Stomach (tissue), 4 donors: Measurements from ENCODE around the gene DNLZ.

Experiments used
- EP300 ChIP-seq: sonication (generic); formaldehyde crosslinking; IDR thresholded peaks from one replicate; pipeline ENCODE4 v1.6.1; 2017; ENCODE audit warnings: antibody characterized with exemption
- POLR2A ChIP-seq, 4 donors: fragments of 450-650 bp; IDR thresholded peaks; one replicate each; pipeline ENCODE4 v1.6.1; 2016; ENCODE audit warnings: antibody characterized with exemption in 4 of 4, control low read depth in 2 of 4, mild to moderate bottlenecking in 1 of 4, moderate library complexity in 1 of 4
- POLR2AphosphoS5 ChIP-seq, 3 donors: sonication (generic); formaldehyde crosslinking; IDR thresholded peaks; one replicate each; pipeline ENCODE4 v1.6.1; 2016; ENCODE audit warnings: antibody characterized with exemption in 3 of 3
- TF ChIP-seq, protein P1 (sequence below), 7 experiments: fragments of 450-650 bp in 4 of 7; fragments of 200-600 bp in 3 of 7; sonication (generic) in 3 of 7; IDR thresholded peaks; one replicate each; pipeline ENCODE4 v1.5.1; 2016 to 2019; ENCODE audit warnings: antibody characterized with exemption in 7 of 7, control low read depth in 2 of 7, mild to moderate bottlenecking in 1 of 7

DNA sequence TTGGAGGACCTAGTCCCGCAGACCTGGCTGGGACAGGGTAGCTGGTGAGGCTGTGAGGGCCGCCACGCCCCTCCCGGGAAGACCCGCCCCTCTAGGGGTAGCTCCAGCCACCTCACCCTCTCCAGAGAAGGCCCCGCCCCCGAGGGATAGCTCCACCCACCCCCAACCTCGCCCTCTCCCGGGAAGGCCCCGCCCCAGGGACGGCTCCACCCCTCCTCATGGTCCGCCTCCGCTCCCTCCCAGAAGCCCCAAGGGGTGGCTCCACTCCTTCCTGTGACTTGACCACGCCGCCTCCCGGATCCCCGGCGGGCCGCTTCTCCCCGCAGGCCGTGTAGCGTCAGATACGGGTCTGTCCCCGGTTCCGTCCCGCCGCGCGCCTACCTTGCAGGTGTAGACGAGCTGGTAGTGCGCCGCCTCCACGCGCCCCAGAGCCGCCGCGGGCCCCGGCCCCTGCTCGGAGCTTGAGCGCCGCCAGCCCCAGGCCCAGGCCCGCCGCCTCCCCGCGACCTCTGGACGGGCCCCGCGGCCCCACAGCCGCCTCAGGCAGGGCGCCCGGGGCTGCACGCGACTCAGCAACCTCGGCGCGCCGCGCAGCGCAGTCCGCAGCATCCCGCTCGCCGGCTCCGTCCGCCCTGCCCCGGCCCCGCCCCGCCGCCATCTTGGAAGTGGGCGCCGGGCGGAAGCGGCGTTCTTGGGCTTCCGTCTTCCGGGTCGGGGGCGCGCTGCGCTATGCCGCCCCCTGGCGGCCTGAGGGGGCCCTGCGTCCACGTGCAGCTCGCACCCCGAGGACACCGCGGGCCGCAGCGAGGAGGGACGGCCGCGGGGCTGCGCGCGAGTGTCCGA lies at the start of gene DNLZ:
- TF ChIP-seq, protein P1, sequence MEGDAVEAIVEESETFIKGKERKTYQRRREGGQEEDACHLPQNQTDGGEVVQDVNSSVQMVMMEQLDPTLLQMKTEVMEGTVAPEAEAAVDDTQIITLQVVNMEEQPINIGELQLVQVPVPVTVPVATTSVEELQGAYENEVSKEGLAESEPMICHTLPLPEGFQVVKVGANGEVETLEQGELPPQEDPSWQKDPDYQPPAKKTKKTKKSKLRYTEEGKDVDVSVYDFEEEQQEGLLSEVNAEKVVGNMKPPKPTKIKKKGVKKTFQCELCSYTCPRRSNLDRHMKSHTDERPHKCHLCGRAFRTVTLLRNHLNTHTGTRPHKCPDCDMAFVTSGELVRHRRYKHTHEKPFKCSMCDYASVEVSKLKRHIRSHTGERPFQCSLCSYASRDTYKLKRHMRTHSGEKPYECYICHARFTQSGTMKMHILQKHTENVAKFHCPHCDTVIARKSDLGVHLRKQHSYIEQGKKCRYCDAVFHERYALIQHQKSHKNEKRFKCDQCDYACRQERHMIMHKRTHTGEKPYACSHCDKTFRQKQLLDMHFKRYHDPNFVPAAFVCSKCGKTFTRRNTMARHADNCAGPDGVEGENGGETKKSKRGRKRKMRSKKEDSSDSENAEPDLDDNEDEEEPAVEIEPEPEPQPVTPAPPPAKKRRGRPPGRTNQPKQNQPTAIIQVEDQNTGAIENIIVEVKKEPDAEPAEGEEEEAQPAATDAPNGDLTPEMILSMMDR (IDR thresholded peaks at IDR 0.05) = peak in 6 of 7 experiments; percentile 69 to 100 (median 96)
- TF ChIP-seq EP300 (no peak), POLR2A (IDR thresholded peaks at IDR 0.05) (peak in 1 of 4 donors; percentile 38), POLR2AphosphoS5 (IDR thresholded peaks at IDR 0.05) (peak; percentile 76 to 87 (median 80))
